Right kidney (tissue), 1 donor: Measurements from ENCODE around the gene BCL7C.
A peak's percentile ranks its signal among the peaks of the same experiment; 100 is the strongest.
"Not testable (repeated sequence)": the region's sequence is repeated elsewhere in the genome, so short reads cannot be mapped to it uniquely, and the experiment has no call there.

Experiments
- DNase-seq: peaks from one replicate; pipeline ENCODE4 v3.0.0-alpha.2; 2016

Gene BCL7C

DNA sequence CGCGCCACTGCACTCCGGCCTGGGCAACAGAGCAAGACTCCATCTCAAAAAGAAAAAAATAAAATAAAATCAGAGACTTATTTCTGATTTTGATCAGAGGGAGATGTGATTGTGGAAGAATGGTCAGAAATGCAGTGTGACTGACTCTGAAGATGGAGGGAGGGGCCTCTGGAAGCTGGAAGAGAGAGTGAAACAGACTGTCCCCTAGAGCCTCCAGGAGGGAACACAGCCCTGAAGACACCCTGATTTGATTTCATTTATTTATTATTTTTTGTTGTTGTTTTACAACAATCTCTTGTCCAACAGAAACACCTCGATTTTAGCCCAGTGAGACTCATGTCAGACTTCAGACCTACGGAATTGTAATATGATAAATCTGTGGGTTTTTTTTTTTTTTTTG lies 26.1 kb downstream of the BCL7C start:
- no peak for DNase-seq

GRCh38 chr16:30866031-30866430 lies 27.8 kb downstream of the BCL7C start:
- DNase-seq: no peak

GRCh38 chr16:30863178-30863577 lies 30.7 kb downstream of the BCL7C start:
- not testable (repeated sequence) for DNase-seq

DNA sequence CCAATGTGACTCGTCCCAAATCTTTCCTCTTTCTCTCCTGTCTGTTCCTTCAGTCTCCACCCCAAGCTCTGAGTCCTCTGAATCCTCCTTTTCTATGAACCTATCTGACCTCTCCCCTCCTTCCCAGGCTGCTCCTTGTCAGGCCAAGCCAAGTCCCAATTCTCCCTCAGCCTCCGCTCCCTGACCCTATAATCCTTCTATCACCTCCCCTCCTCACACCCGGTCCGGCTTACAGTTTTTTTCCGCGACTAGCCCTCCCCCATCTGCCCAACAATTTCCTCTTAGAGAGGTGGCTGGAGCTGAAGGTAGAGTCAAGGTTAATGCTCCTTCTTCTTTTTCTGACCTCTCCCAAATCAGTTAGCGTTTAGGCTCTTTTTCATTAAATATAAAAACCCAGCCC lies 33.1 kb downstream of the BCL7C start:
- DNase-seq: not testable (repeated sequence)

- DNase-seq: no peak
These were observed 35.0 kb downstream of the BCL7C start for GRCh38 chr16:30858829-30859423.

- DNase-seq: no peak
These were observed 35.8 kb downstream of the BCL7C start for GRCh38 chr16:30858111-30858495.

DNA sequence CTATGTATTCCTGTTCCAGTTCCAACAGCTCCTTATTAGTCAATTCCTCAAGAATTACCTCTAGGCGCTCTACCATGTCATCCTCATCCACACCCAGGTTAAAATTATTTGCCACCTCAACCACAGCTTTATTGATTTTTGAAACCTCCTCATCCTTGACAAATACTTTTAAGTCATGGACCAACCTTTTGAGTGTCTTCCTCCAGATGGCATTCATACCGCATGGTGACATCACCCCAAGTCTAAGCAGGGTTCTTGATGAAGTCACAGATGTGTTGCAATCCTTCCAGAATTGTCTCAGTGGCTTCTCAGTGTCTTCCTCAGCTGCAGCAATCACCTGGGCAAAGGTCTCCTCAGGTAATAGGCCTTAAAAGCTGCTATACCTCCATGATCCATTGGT lies 40.1 kb downstream of the BCL7C start:
- no peak for DNase-seq

DNA sequence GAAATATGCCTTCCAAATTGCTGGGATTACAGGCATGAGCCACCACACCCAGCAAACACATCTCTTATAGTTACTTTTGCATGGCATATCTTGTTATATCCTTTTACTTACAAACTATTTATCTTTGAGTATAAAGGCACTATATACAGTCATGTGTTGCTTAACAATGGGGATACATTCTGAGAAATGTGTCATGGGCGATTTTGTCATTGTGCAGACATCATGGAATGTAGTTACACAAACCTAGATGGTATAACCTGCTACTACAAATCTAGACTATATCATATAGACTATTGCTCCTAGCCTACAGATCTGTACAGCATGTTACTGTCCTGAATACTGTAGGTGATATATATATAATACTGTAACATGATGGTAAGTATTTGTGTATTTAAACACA lies 43.6 kb downstream of the BCL7C start:
- DNase-seq: no peak

- no peak for DNase-seq
These were observed 47.1 kb downstream of the BCL7C start for GRCh38 chr16:30846649-30847402.

GRCh38 chr16:30844671-30845449 lies 49.0 kb downstream of the BCL7C start:
- peak; percentile 35 for DNase-seq

DNA sequence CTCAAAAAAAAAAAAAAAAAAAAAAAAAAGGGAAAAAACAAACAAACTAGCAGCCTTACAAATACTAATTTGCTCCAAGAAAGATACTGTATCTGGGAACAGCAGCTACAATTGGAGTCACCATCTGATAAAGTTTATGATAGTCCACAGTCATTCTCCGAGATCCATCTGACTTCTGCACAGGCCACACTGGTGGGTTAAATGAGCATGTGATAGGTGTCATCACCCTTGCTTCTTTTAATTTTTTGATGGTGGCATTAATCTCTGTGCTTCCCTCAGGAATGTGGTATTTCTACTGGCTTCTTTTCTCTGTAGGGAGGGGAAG lies 49.6 kb downstream of the BCL7C start:
- DNase-seq: no peak

GRCh38 chr16:30843501-30843900 lies 50.4 kb downstream of the BCL7C start:
- no peak for DNase-seq

DNA sequence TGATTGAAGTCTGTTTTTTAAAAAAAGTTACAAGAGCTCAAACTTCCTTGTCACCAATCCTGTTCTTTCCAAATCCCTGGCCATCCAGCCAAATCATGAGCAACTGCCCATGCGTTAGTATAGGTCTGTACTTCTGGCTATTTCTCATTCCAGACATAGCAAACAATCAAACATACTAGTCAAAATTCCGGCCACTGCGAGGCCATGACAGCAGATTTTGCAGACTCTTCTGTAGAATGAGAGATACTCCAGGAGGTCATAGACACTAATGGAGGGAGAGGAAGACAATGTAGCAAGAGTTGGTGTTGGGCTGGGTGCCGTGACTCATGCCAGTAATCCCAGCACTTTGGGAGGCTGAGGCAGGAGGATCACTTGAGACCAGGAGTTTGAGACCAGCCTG lies 50.9 kb downstream of the BCL7C start:
- DNase-seq: no peak

GRCh38 chr16:30841332-30841731 lies 52.5 kb downstream of the BCL7C start:
- DNase-seq: no peak

GRCh38 chr16:30840611-30841010 lies 53.3 kb downstream of the BCL7C start:
- no peak for DNase-seq

GRCh38 chr16:30839523-30840227 lies 54.2 kb downstream of the BCL7C start:
- DNase-seq: no peak

- no peak for DNase-seq
These were observed 54.9 kb downstream of the BCL7C start for GRCh38 chr16:30838876-30839471.

DNA sequence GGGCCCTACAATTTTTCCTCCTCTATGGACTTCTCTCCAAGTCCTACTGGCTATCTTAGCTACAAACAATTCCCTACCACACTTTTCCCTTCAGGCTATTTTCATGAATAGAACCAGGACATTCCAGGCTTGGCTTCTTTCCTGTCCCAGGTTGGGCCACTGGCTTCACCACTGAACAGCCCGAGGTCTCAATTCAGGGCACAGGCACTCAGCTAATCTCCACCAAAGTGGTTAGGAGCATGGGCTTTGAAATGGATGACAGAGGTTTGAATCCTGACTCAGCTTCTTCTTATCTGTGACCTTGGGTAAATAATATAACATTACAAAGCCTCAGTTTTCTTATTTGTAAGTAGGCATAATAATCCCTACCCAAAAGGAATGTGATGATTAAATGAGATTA lies 56.0 kb downstream of the BCL7C start:
- no peak for DNase-seq
